Mucosa of stomach (tissue), 1 donor: Measurements from ENCODE around the gene ANO1.

ENCODE experiments used
- H3K27me3 ChIP-seq: one replicate; pipeline ENCODE4 v1.7.0; 2013; ENCODE audit warnings: mild to moderate bottlenecking, low read length; ENCODE audit not compliant: control insufficient read depth, insufficient read depth
- H3K36me3 ChIP-seq: one replicate; pipeline ENCODE4 v1.7.0; 2013; ENCODE audit warnings: low read length; ENCODE audit not compliant: control insufficient read depth, insufficient read depth
- H3K4me1 ChIP-seq: one replicate; pipeline ENCODE4 v1.7.0; 2013; ENCODE audit warnings: mild to moderate bottlenecking, low read length; ENCODE audit not compliant: control insufficient read depth, insufficient read depth
- H3K4me3 ChIP-seq: one replicate; pipeline ENCODE4 v1.7.0; 2013; ENCODE audit warnings: low read length
- H3K9ac ChIP-seq: one replicate; pipeline ENCODE4 v1.7.0; 2013; ENCODE audit warnings: mild to moderate bottlenecking, low read length, moderate library complexity
- H3K9me3 ChIP-seq: one replicate; pipeline ENCODE4 v1.7.0; 2013; ENCODE audit warnings: mild to moderate bottlenecking, low read length, moderate library complexity; ENCODE audit not compliant: control insufficient read depth
- donor health status: Pancreatic carcinoma.

The ANO1 gene

DNA sequence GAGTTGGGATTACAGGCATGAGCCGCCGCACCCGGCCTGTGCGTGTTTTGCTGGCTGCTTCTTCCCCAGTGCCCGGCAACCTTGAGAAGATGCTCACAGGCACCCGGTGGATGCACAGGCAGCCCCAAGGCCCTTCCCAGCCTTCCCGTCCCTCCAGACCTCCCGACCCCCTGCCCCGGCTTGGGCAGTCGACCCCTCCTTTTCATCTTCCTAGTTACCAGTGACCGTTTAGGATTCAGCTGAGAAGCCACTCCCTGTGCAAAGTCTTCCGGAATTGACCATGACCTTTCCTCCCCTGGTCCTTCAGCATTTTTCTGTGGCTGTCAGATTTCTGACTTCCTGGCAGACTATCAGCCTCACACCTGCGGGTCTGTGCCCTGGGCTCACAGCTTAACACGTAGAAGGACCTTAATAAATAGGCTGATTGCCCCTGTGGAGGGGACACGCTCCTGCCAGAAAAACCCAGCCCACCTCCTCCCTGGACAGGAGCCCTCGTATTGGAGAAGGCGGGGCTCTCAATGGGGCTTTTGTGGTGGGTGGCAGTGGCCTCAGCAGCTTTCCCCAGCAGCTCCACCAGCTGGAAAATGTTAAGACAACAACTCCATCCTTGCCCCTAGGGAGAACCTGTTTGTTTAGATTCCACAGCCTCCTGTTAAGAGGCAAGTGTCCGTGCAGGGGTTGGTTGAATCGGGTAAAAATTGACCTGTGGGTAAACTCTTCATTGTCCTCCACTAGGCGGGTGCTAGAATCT is 10.4 kb upstream of the ANO1 start:
- H3K9ac ChIP-seq: no peak overlapping the region
- H3K27me3 ChIP-seq: peaks cover 8% of the 10 kb centered on the region
- peaks cover 4% of the 10 kb centered on the region for H3K4me1 ChIP-seq
- H3K36me3 ChIP-seq: no peaks in the 10 kb centered on the region
- no peak overlapping the region for H3K4me3 ChIP-seq
- no peaks in the 10 kb centered on the region for H3K9me3 ChIP-seq

DNA sequence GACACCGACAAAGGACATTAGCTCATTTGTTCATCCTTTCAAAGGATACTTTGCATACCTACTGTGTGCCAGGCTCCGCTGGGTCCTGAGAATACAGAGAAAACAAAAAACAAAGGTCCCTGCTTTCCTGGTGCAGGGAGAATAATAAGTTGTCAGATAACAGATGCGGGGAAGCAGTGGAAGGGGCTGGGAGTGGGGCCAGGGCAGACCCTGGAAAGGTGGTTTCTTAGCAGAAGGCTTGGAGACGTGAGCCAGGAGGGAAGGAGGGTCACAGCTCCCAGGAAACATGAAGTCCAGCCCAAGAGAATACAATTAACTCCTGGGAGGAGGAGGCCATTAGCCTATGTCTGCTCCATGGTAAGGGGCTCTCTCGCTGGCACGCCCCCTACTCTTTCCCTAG is 9.8 kb upstream of the ANO1 start:
- Histone ChIP-seq H3K27me3 (peaks cover 8% of the 10 kb centered on the region), H3K4me3 (no peak overlapping the region), H3K9ac (no peak overlapping the region), H3K36me3 (no peaks in the 10 kb centered on the region), H3K9me3 (no peaks in the 10 kb centered on the region), H3K4me1 (peaks cover 4% of the 10 kb centered on the region)

DNA sequence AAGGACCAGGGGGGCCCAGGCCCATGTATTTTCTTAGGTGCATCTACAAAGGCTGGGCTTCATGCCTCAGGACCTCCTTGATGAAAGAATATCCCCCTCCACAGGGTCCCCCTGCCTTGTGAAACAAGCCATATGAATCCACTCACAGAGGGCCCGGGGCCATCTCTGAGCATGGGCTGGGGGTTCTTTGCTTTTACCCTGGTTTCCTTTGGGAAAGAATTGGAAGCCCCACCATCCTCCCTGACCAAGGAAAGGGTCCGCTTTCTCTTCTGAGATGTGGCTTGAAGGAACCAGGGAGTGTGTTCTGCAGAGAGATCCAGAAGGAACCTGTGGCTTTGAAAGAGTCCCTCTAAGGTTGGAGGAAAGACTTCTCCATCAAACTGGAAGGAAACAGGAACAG is 9.2 kb upstream of the ANO1 start:
- Histone ChIP-seq H3K9me3 (no peaks in the 10 kb centered on the region), H3K27me3 (peaks cover 8% of the 10 kb centered on the region), H3K4me1 (peaks cover 4% of the 10 kb centered on the region), H3K36me3 (no peaks in the 10 kb centered on the region), H3K4me3 (no peak overlapping the region), H3K9ac (no peak overlapping the region)

DNA sequence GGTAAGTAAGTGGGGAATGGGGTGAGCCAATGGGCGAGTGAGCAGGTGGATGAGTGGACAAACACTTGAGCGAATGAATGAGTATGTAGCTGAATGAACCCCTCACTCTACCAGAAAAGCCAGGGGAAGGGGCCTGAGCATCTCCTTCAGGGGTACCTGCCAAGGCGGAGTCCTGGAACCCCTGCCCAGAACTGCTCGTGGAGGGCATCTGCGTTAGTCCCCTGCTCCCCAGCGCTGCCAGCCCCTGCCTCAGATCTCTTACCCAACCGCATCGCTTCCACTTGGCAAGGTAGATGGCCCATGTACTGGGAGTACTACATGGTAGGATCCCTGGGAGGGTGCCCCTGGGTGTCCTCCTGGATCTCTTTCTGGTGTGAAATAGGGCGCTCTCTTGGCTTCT is 7.4 kb upstream of the ANO1 start:
- Histone ChIP-seq H3K9ac (no peak overlapping the region), H3K4me3 (no peak overlapping the region), H3K36me3 (no peaks in the 10 kb centered on the region), H3K9me3 (no peaks in the 10 kb centered on the region), H3K4me1 (peaks cover 4% of the 10 kb centered on the region), H3K27me3 (peaks cover 8% of the 10 kb centered on the region)

DNA sequence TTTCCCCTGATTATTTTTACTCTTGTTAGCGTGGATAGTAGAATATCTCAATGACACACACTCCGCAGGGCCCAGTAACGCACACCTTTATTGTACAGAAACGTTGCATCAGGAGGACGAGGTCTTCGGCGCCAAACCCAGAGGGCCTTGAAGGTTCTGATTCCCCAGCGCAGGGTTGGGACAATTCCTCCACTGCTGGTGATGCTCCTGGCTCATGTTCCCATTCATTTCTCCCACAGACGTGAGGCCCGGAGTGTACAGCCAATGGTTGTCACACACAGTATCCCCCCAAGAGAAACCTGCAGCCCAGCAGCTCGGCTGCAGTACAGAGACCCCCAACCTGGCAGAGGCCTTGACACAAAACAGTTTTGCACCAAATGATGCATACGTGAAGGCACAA is 6.1 kb upstream of the ANO1 start:
- no peak overlapping the region for H3K9ac ChIP-seq
- H3K27me3 ChIP-seq: peaks cover 8% of the 10 kb centered on the region
- no peaks in the 10 kb centered on the region for H3K9me3 ChIP-seq
- no peaks in the 10 kb centered on the region for H3K36me3 ChIP-seq
- peaks cover 4% of the 10 kb centered on the region for H3K4me1 ChIP-seq
- no peak overlapping the region for H3K4me3 ChIP-seq

GRCh38 chr11:70072461-70072860 is 5.7 kb upstream of the ANO1 start:
- H3K27me3 ChIP-seq: peaks cover 8% of the 10 kb centered on the region
- H3K4me1 ChIP-seq: peaks cover 4% of the 10 kb centered on the region

DNA sequence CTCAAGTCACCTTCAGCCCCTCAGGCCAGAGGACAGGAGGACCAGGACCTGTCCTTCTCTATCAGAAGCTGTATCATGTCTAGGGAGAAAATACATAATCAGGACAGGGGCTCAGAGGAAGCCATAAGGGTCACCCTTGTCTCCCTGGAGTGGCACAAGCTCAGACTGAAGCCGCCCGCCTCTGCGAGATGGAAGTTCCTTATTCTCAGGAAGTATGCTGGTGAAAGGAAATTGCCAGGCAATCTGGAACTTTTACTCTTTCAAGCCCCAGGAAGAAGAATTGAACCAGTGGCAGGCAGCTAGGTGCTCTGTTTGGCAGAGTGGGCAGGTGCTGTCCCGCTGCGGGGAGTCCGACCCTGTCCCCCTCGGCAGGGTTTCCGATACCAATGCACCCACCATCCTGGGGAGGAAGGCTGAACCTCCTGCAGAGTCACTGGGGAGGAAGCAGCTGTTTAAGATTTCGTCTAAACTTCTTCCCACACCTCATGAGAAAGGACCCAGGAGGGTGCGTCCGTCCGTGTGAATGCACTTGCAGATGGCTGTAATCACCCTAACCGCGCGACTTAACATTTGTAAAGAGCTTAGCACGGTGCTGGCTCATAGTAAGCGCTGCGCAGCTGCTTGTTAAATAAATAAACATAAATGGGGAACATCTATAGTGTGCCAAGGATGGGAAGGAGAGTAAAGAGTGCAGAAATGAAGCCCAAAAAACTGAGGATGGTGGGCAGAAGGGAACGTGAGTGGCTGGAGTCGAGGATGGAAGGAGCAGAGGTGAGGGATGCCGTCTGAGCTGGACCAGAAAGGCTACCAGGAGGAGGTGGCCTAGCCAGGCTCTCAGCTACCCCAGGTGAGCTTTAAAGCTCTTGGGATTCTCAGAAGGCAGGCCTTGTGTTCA is 5.0 kb upstream of the ANO1 start:
- Histone ChIP-seq H3K27me3 (peaks cover 10% of the 10 kb centered on the region), H3K36me3 (no peaks in the 10 kb centered on the region), H3K4me3 (no peak overlapping the region), H3K9me3 (no peaks in the 10 kb centered on the region), H3K4me1 (peaks cover 6% of the 10 kb centered on the region), H3K9ac (no peak overlapping the region)

More at GRCh38 chr11:70072461-70072860, 5.7 kb upstream of the ANO1 start:
- H3K36me3 ChIP-seq: no peaks in the 10 kb centered on the region
- H3K9me3 ChIP-seq: no peaks in the 10 kb centered on the region
- H3K4me3 ChIP-seq: no peak overlapping the region
- H3K9ac ChIP-seq: no peak overlapping the region

- Histone ChIP-seq H3K4me3 (no peak overlapping the region), H3K9me3 (no peaks in the 10 kb centered on the region), H3K4me1 (peaks cover 7% of the 10 kb centered on the region), H3K9ac (no peak overlapping the region), H3K27me3 (peaks cover 5% of the 10 kb centered on the region), H3K36me3 (no peaks in the 10 kb centered on the region)
Observed at GRCh38 chr11:70073871-70074371, 4.2 kb upstream of the ANO1 start.

- peaks cover 15% of the 10 kb centered on the region for H3K4me1 ChIP-seq
- no peak overlapping the region for H3K9ac ChIP-seq
- no peaks in the 10 kb centered on the region for H3K9me3 ChIP-seq
- peaks cover 9% of the 10 kb centered on the region for H3K27me3 ChIP-seq
- H3K4me3 ChIP-seq: no peak overlapping the region
- H3K36me3 ChIP-seq: no peaks in the 10 kb centered on the region
Observed at GRCh38 chr11:70074746-70075145, 3.4 kb upstream of the ANO1 start.

GRCh38 chr11:70075836-70076235 is 2.3 kb upstream of the ANO1 start:
- no peaks in the 10 kb centered on the region for H3K9me3 ChIP-seq
- H3K4me1 ChIP-seq: peaks cover 26% of the 10 kb centered on the region
- no peak overlapping the region for H3K9ac ChIP-seq
- no peaks in the 10 kb centered on the region for H3K36me3 ChIP-seq
- peaks cover 9% of the 10 kb centered on the region for H3K27me3 ChIP-seq
- no peak overlapping the region for H3K4me3 ChIP-seq

- no peak overlapping the region for H3K4me3 ChIP-seq
- peaks cover 9% of the 10 kb centered on the region for H3K27me3 ChIP-seq
- no peak overlapping the region for H3K9ac ChIP-seq
- peaks cover 32% of the 10 kb centered on the region for H3K4me1 ChIP-seq
- H3K36me3 ChIP-seq: no peaks in the 10 kb centered on the region
- no peaks in the 10 kb centered on the region for H3K9me3 ChIP-seq
Observed at GRCh38 chr11:70076461-70076931, 1.6 kb upstream of the ANO1 start.
